ENCODE measurements around the gene NUBP2.

Gene NUBP2

GRCh38 chr16:1812732-1813163 is 30.0 kb downstream of the NUBP2 start:
- FAIRE-seq: no peak

GRCh38 chr16:1815461-1815860 is 32.7 kb downstream of the NUBP2 start:
- FAIRE-seq: no peak

GRCh38 chr16:1816396-1817275 is 33.9 kb downstream of the NUBP2 start:
- no peak for FAIRE-seq

GRCh38 chr16:1817276-1817589 is 34.5 kb downstream of the NUBP2 start:
- no peak for FAIRE-seq

- FAIRE-seq: no peak
Measured at GRCh38 chr16:1817716-1818115, 35.0 kb downstream of the NUBP2 start.

GRCh38 chr16:1818204-1818872 is 35.6 kb downstream of the NUBP2 start:
- no peak for FAIRE-seq

- no peak for FAIRE-seq
Measured at GRCh38 chr16:1818873-1819525, 36.2 kb downstream of the NUBP2 start.

- FAIRE-seq: no peak
Measured at GRCh38 chr16:1819611-1820010, 36.9 kb downstream of the NUBP2 start.

- FAIRE-seq: no peak
Measured at GRCh38 chr16:1820096-1820945, 37.6 kb downstream of the NUBP2 start.

- FAIRE-seq: no peak
Measured at GRCh38 chr16:1820946-1821290, 38.2 kb downstream of the NUBP2 start.

- no peak for FAIRE-seq
Measured at GRCh38 chr16:1821861-1822611, 39.3 kb downstream of the NUBP2 start.

- FAIRE-seq: no peak
Measured at GRCh38 chr16:1822801-1823200, 40.0 kb downstream of the NUBP2 start.

GRCh38 chr16:1823821-1824220 is 41.1 kb downstream of the NUBP2 start:
- FAIRE-seq: no peak

GRCh38 chr16:1825381-1825863 is 42.7 kb downstream of the NUBP2 start:
- no peak for FAIRE-seq

GRCh38 chr16:1825864-1826690 is 43.3 kb downstream of the NUBP2 start:
- FAIRE-seq: no peak

- FAIRE-seq: no peak
Measured at GRCh38 chr16:1826691-1827573, 44.2 kb downstream of the NUBP2 start, which contains the start of the genes FAHD1 and HAGH. Gene FAHD1 (plus strand): TSS chr16:1827206. CDS start chr16:1827239, 33 bp downstream. Gene HAGH (minus strand): TSS chr16:1826825. CDS start chr16:1826787, 38 bp downstream.

GRCh38 chr16:1828645-1829410 is 46.1 kb downstream of the NUBP2 start:
- no peak for FAIRE-seq

GRCh38 chr16:1830213-1830612 is 47.5 kb downstream of the NUBP2 start:
- no peak for FAIRE-seq

Measured in endometrium (tissue), 2 donors.